VCaP (cell line): ENCODE data around the gene SLC1A2.

Source experiments
- H3K27ac ChIP-seq: fragments of 450-650 bp; 2 replicates; pipeline ENCODE4 v1.5.1; 2017
- TF ChIP-seq, protein P1 (sequence below): fragments of 450-650 bp; conservative IDR thresholded peaks from 2 replicates; pipeline ENCODE4 v1.5.1; 2017; ENCODE audit warnings: mild to moderate bottlenecking, moderate library complexity

The SLC1A2 gene

DNA sequence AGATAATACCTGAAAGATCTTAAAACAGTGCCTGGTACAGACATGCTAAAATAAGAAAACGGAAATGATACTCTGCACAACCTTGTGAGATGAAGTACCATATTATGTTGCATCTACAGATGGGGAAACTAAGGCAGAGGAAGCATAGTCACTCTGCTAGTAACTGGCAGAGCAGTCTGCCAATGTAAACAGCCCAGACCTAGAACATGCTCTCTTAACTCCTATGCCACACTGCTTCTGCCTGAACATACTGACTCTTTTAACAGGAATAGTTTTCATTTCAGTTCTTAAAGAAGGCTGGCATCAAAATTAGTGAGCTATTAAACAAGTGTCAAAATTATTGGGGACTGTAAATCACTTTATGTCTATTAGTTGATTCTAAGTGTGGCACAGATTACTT is 180.5 kb downstream of the SLC1A2 start:
- no peak overlapping the region for H3K27ac ChIP-seq
- TF ChIP-seq, protein P1, sequence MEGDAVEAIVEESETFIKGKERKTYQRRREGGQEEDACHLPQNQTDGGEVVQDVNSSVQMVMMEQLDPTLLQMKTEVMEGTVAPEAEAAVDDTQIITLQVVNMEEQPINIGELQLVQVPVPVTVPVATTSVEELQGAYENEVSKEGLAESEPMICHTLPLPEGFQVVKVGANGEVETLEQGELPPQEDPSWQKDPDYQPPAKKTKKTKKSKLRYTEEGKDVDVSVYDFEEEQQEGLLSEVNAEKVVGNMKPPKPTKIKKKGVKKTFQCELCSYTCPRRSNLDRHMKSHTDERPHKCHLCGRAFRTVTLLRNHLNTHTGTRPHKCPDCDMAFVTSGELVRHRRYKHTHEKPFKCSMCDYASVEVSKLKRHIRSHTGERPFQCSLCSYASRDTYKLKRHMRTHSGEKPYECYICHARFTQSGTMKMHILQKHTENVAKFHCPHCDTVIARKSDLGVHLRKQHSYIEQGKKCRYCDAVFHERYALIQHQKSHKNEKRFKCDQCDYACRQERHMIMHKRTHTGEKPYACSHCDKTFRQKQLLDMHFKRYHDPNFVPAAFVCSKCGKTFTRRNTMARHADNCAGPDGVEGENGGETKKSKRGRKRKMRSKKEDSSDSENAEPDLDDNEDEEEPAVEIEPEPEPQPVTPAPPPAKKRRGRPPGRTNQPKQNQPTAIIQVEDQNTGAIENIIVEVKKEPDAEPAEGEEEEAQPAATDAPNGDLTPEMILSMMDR: no peak

GRCh38 chr11:35237860-35238715 is 181.3 kb downstream of the SLC1A2 start:
- TF ChIP-seq, protein P1: peak; percentile 68
- H3K27ac ChIP-seq: no peak overlapping the region

DNA sequence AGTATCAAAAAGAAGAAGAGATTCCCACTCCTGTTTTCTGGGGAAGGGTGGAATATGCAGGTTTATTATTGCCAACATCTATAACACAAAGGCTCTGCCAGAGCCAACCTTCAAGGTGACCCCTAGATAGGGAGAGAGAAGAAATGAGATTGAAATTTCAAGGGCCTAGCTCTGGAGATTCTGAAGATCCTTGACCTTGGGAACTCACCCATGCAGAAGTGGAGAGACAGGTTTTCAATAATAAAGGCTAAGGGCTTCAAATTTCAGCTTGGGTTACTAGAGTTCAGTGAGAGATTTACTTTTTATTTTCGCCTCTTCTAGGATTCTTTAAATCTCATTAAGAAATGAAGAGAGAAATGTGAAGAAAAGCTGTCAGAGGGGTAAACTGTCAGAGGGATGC is 182.0 kb downstream of the SLC1A2 start:
- TF ChIP-seq, protein P1: no peak
- H3K27ac ChIP-seq: no peak overlapping the region

- H3K27ac ChIP-seq: no peak overlapping the region
- TF ChIP-seq, protein P1: no peak
Measured at GRCh38 chr11:35236667-35237003, 182.7 kb downstream of the SLC1A2 start.

DNA sequence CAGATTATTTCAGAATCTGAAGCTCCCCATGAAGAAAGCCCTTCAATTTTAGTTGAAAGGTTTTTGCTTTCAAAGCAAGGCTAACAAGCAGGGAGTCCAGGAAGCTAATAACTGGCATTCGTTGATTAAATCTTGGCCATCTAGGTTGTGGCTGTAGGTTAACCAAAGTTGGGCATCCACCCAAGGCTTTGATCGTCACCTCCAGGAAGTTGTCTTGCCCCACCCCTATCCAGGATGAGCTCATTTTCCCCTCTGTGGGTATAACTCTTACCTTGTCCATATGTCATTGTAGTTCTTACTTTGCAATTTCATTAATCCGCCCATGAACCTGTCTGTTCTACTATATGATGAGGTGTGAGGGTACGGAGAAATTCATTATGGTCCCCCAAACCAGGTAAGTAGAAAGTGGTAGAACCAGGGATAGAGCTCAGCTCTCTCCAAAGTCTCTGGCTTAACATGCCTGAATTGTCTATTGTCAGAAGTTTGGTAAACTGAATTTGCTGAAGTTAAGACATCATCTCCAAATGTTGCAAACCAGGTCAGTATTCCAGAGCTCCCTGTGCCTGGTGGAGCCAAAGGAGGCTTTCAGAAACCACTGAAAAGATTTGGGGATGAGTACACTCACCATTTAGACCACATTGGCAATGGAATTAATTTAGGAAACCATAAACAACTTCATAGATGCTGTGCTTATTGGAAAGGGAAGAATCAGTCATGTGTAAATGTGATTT is 183.3 kb downstream of the SLC1A2 start:
- TF ChIP-seq, protein P1: no peak
- no peak overlapping the region for H3K27ac ChIP-seq

GRCh38 chr11:35235498-35235897 is 183.9 kb downstream of the SLC1A2 start:
- H3K27ac ChIP-seq: no peak overlapping the region
- TF ChIP-seq, protein P1: no peak

DNA sequence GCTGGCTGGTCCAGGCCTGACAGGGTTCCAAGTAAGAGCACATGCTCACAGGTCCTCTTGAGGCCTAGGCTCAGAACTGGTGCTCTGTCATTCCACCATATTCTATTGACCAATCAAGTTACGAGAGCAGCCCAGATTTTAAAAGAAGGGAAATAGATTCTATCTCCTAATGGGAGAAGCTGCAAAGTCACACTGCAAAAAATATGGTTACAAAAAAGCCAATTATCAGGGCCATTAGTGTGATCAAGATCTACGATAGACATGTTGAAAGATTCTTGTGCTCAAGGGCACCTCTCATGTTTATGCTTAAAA is 184.2 kb downstream of the SLC1A2 start:
- TF ChIP-seq, protein P1: no peak
- no peak overlapping the region for H3K27ac ChIP-seq
